ENCODE measurements around the gene SSTR5. TPM values are rescaled to one million over a fixed set of nuclear protein-coding genes. Genes with fewer than 3 reads are reported as not detected.

The SSTR5 gene
- total RNA-seq, 3 donors from 2014 or later (not counting 1 experiment from before 2014, with no cell fraction given): not detected

- no peak for ATAC-seq
- H3K9me3 Mint-ChIP-seq: no peaks in the 10 kb centered on the region
- no peak overlapping the region for H3K4me3 Mint-ChIP-seq
- no peaks in the 10 kb centered on the region for H3K36me3 Mint-ChIP-seq
- intact Hi-C loops (cut with micrococcal nuclease): no loop called here
- H3K4me3 ChIP-seq (ENCODE audit: low read length): no peak overlapping the region
- 85% methylated on average over 6 of the region's 6 CpGs for WGBS (ENCODE audit: insufficient coverage)
- H3K27ac Mint-ChIP-seq: no peak overlapping the region
- no peak overlapping the region for H3K27ac ChIP-seq (ENCODE audit: low read length)
- no peak for DNase-seq
- TF ChIP-seq, protein P1, sequence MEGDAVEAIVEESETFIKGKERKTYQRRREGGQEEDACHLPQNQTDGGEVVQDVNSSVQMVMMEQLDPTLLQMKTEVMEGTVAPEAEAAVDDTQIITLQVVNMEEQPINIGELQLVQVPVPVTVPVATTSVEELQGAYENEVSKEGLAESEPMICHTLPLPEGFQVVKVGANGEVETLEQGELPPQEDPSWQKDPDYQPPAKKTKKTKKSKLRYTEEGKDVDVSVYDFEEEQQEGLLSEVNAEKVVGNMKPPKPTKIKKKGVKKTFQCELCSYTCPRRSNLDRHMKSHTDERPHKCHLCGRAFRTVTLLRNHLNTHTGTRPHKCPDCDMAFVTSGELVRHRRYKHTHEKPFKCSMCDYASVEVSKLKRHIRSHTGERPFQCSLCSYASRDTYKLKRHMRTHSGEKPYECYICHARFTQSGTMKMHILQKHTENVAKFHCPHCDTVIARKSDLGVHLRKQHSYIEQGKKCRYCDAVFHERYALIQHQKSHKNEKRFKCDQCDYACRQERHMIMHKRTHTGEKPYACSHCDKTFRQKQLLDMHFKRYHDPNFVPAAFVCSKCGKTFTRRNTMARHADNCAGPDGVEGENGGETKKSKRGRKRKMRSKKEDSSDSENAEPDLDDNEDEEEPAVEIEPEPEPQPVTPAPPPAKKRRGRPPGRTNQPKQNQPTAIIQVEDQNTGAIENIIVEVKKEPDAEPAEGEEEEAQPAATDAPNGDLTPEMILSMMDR (IDR thresholded peaks at IDR 0.05): no peak
- no peaks in the 10 kb centered on the region for H3K9me3 ChIP-seq (ENCODE audit: control insufficient read depth, insufficient read depth, low read length)
- peaks cover 0 to 5% of the 10 kb centered on the region in 2 donors for H3K27me3 Mint-ChIP-seq (ENCODE audit: low read depth in 2 of 2)
- no peaks in the 10 kb centered on the region for H3K4me1 Mint-ChIP-seq
- no peaks in the 10 kb centered on the region for H3K4me1 ChIP-seq (ENCODE audit: control insufficient read depth, insufficient read depth, low read length)
- no peaks in the 10 kb centered on the region for H3K36me3 ChIP-seq (ENCODE audit: control insufficient read depth, insufficient read depth, low read length)
- no peaks in the 10 kb centered on the region for H3K27me3 ChIP-seq (ENCODE audit: control insufficient read depth, insufficient read depth, low read length)
These were observed 38.1 kb upstream of the SSTR5 start for GRCh38 chr16:1034230-1035065.

DNA sequence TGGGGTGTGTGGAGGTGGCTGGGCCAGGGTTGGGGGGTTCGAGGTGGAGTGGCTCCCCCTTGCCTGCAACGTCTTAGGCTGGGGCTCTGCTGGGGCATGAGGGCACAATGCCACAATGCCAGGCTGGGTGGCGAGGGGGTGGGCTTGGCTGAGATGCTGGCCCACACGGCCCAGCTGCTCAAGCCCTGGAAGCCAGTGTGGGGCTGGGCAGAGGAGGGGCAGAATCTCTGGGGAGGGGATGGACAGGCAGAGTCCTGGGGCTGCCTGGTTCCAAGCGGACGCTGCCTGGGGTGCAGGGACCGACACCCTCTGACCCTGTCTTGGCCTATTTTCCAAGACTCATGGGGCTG is 37.5 kb upstream of the SSTR5 start:
- H3K4me1 ChIP-seq (ENCODE audit: control insufficient read depth, insufficient read depth, low read length): no peaks in the 10 kb centered on the region
- 89% methylated on average over 7 of the region's 7 CpGs for WGBS (ENCODE audit: insufficient coverage)
- no peak overlapping the region for H3K4me3 Mint-ChIP-seq
- H3K36me3 ChIP-seq (ENCODE audit: control insufficient read depth, insufficient read depth, low read length): no peaks in the 10 kb centered on the region
- TF ChIP-seq, protein P1 (IDR thresholded peaks at IDR 0.05): no peak
- ATAC-seq (no peak), DNase-seq (no peak)
- H3K36me3 Mint-ChIP-seq: no peaks in the 10 kb centered on the region
- H3K9me3 ChIP-seq (ENCODE audit: control insufficient read depth, insufficient read depth, low read length): no peaks in the 10 kb centered on the region
- no peak overlapping the region for H3K27ac Mint-ChIP-seq
- H3K9me3 Mint-ChIP-seq: no peaks in the 10 kb centered on the region
- no peak overlapping the region for H3K4me3 ChIP-seq (ENCODE audit: low read length)
- H3K27ac ChIP-seq (ENCODE audit: low read length): no peak overlapping the region
- H3K4me1 Mint-ChIP-seq: no peaks in the 10 kb centered on the region
- intact Hi-C loops (cut with micrococcal nuclease): no loop called here
- H3K27me3 Mint-ChIP-seq (ENCODE audit: low read depth in 2 of 2): peaks cover 0 to 4% of the 10 kb centered on the region in 2 donors
- H3K27me3 ChIP-seq (ENCODE audit: control insufficient read depth, insufficient read depth, low read length): no peaks in the 10 kb centered on the region

DNA sequence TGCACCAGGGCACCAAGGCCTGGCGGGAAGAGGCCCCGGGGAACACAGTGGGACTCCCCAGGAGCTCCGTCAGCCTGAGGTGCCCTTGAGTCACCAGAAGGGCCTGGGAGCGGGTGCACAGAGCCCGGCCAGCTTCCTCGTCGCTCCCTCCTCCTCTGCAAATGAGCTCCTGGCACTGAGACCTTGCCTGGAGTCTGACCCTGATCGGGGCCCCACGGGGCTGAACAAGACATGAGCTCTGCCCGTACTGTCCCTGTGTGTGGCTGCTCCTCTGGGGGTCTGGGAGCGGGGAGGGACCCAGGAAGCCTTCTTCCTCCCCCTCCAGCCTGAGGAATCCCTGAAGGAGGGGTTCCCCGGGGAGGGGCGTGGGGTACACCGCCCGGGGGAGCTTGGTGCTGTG is 36.4 kb upstream of the SSTR5 start:
- intact Hi-C loops (cut with micrococcal nuclease): no loop called here
- TF ChIP-seq, protein P1 (IDR thresholded peaks at IDR 0.05): no peak
- Histone ChIP-seq H3K9me3 (ENCODE audit: control insufficient read depth, insufficient read depth, low read length) (no peaks in the 10 kb centered on the region), H3K4me1 (ENCODE audit: control insufficient read depth, insufficient read depth, low read length) (no peaks in the 10 kb centered on the region), H3K27ac (ENCODE audit: low read length) (no peak overlapping the region), H3K36me3 (ENCODE audit: control insufficient read depth, insufficient read depth, low read length) (no peaks in the 10 kb centered on the region), H3K4me3 (ENCODE audit: low read length) (no peak overlapping the region), H3K27me3 (ENCODE audit: control insufficient read depth, insufficient read depth, low read length) (no peaks in the 10 kb centered on the region)
- no peaks in the 10 kb centered on the region for H3K4me1 Mint-ChIP-seq
- no peak overlapping the region for H3K4me3 Mint-ChIP-seq
- 60% methylated on average over 15 of the region's 15 CpGs for WGBS (ENCODE audit: insufficient coverage)
- DNase-seq (no peak), ATAC-seq (no peak)
- peaks cover 0 to 4% of the 10 kb centered on the region in 2 donors for H3K27me3 Mint-ChIP-seq (ENCODE audit: low read depth in 2 of 2)
- H3K9me3 Mint-ChIP-seq: no peaks in the 10 kb centered on the region
- H3K36me3 Mint-ChIP-seq: no peaks in the 10 kb centered on the region
- H3K27ac Mint-ChIP-seq: no peak overlapping the region

All from natural killer cell (primary cell).